Endothelial cell of umbilical vein (primary cell): Measurements from ENCODE around the gene CCL4. TPM values are rescaled to one million over a fixed set of nuclear protein-coding genes. Genes with fewer than 3 reads are reported as not detected.
"Not testable (repeated sequence)": the region's sequence is repeated elsewhere in the genome, so short reads cannot be mapped to it uniquely, and the experiment has no call there.

ENCODE experiments used
- BruUV-seq: library from RNA; stranded (reverse); fragments of 400-500 nt; replicated peaks from 2 replicates; lab custom pipeline; 2021; lab: Mats Ljungman, UMichigan
- CTCF ChIA-PET: fragments of 300-600, 350-600 bp; sonication (Branson Sonifier 250); formaldehyde crosslinking; loops from one replicate; lab custom pipeline; 2021; ENCODE audit warnings: antibody characterized with exemption, inconsistent platforms; lab: Charles Lee
- POLR2A ChIA-PET: fragments of 300-600, 350-600 bp; sonication (Branson Sonifier 250); formaldehyde crosslinking; loops from one replicate; lab custom pipeline; 2021; ENCODE audit warnings: antibody characterized with exemption, inconsistent platforms; lab: Charles Lee
- DNase-seq: peaks from one replicate; pipeline ENCODE4 v3.0.0-alpha.2; 2011; ENCODE audit warnings: low read depth, low spot score
- FAIRE-seq: peaks from 2 replicates; lab custom pipeline; 2011; peaks lifted over from hg19 to GRCh38; lab: Jason Lieb, UNC
- H2AFZ ChIP-seq: 2 replicates; pipeline ENCODE4 v1.6.0; 2012; ENCODE audit warnings: low read depth, low read length, control low read depth, inconsistent platforms
- H3K27ac ChIP-seq: 2 replicates; pipeline ENCODE4 v1.5.1; 2011; ENCODE audit warnings: low read depth, mild to moderate bottlenecking, control low read depth, low read length, moderate library complexity; ENCODE audit not compliant: insufficient read depth
- H3K27me3 ChIP-seq, 2 experiments: 2 replicates each; pipeline versions ENCODE4 v1.6.0 to v1.6.1; 2011; ENCODE audit warnings: low read length in 2 of 2, mixed read lengths in 1 of 2; ENCODE audit not compliant: control insufficient read depth in 2 of 2, insufficient read depth in 2 of 2
- H3K36me3 ChIP-seq, 2 experiments: 2 replicates in 1 of 2; 3 replicates in 1 of 2; pipeline ENCODE4 v1.5.1; 2011; ENCODE audit warnings: low read length in 2 of 2, mild to moderate bottlenecking in 1 of 2, moderate library complexity in 1 of 2; ENCODE audit not compliant: control insufficient read depth in 2 of 2, insufficient read depth in 2 of 2; ENCODE audit errors: extremely low read depth in 1 of 2
- H3K4me1 ChIP-seq: 3 replicates; pipeline ENCODE4 v1.5.1; 2011; ENCODE audit warnings: mild to moderate bottlenecking, low read length; ENCODE audit not compliant: control insufficient read depth, insufficient read depth; ENCODE audit errors: extremely low read depth
- H3K4me2 ChIP-seq: 2 replicates; pipeline ENCODE4 v1.6.1; 2011; ENCODE audit warnings: low read length, control low read depth, mixed read lengths; ENCODE audit not compliant: insufficient read depth
- H3K4me3 ChIP-seq, 3 experiments: fragments of 200-600 bp in 1 of 3; sonication (generic), shearing (Covaris generic) in 1 of 3; replicated peaks in 1 of 3; 2 replicates each; pipeline ENCODE4 v1.5.1; 2011 to 2016; ENCODE audit warnings: control low read depth in 3 of 3, low read length in 3 of 3, mild to moderate bottlenecking in 2 of 3, inconsistent platforms in 1 of 3, low read depth in 1 of 3, moderate library complexity in 1 of 3; ENCODE audit not compliant: insufficient read depth in 1 of 3
- H3K79me2 ChIP-seq: 2 replicates; pipeline ENCODE4 v1.6.0; 2012; ENCODE audit warnings: low read length, inconsistent platforms; ENCODE audit not compliant: control insufficient read depth, insufficient read depth
- H3K9ac ChIP-seq: replicated peaks from 2 replicates; pipeline ENCODE3; 2011; ENCODE audit warnings: low read length, control low read depth; ENCODE audit not compliant: insufficient read depth; ENCODE audit errors: extremely low read depth
- H3K9me1 ChIP-seq: replicated peaks from 3 replicates; pipeline ENCODE4 v1.6.0; 2011; ENCODE audit warnings: mild to moderate bottlenecking, low read length; ENCODE audit not compliant: control insufficient read depth, insufficient read depth; ENCODE audit errors: extremely low read depth
- H3K9me3 ChIP-seq: replicated peaks from 2 replicates; pipeline ENCODE4 v1.5.1; 2012; ENCODE audit warnings: low read length, inconsistent platforms; ENCODE audit not compliant: control insufficient read depth, insufficient read depth
- H4K20me1 ChIP-seq: replicated peaks from 2 replicates; pipeline ENCODE3; 2011; ENCODE audit warnings: mild to moderate bottlenecking, low read length; ENCODE audit not compliant: control insufficient read depth, insufficient read depth; ENCODE audit errors: extremely low read depth
- CTCF ChIP-seq, 2 donors: IDR thresholded peaks; 1 replicate in 1 of 2; 2 replicates in 1 of 2; pipeline ENCODE4 v1.5.1; 2011; ENCODE audit warnings: low read length in 2 of 2, mild to moderate bottlenecking in 2 of 2, moderate library complexity in 2 of 2, control low read depth in 1 of 2, inconsistent platforms in 1 of 2, low read depth in 1 of 2; ENCODE audit not compliant: insufficient read depth in 1 of 2; ENCODE audit errors: extremely low read depth in 1 of 2
- EZH2 ChIP-seq: IDR thresholded peaks from 2 replicates; pipeline ENCODE4 v1.6.1; 2012; ENCODE audit warnings: borderline replicate concordance, low read depth, mild to moderate bottlenecking, moderate library complexity, low read length, inconsistent platforms; ENCODE audit not compliant: severe bottlenecking
- FOS ChIP-seq: IDR thresholded peaks from 2 replicates; pipeline ENCODE4 v1.6.1; 2011; ENCODE audit warnings: mild to moderate bottlenecking, low read length, moderate library complexity, borderline replicate concordance; ENCODE audit not compliant: insufficient read depth
- GATA2 ChIP-seq: IDR thresholded peaks from 2 replicates; pipeline ENCODE4 v1.7.0; 2011; ENCODE audit warnings: low read depth, mild to moderate bottlenecking, moderate library complexity, mixed read lengths, low read length; ENCODE audit not compliant: insufficient read length, insufficient read depth
- JUN ChIP-seq: IDR thresholded peaks from 2 replicates; pipeline ENCODE4 v1.6.1; 2011; ENCODE audit warnings: borderline replicate concordance, low read depth; ENCODE audit not compliant: insufficient read length, insufficient read depth
- MAX ChIP-seq: IDR thresholded peaks from 2 replicates; pipeline ENCODE4 v1.6.1; 2011; ENCODE audit not compliant: insufficient read depth, insufficient read length
- MYC ChIP-seq: IDR thresholded peaks from one replicate; pipeline ENCODE4 v1.6.1; 2011; ENCODE audit warnings: mild to moderate bottlenecking, low read depth, low read length
- POLR2A ChIP-seq: IDR thresholded peaks from 2 replicates; pipeline ENCODE4 v1.6.1; 2012; ENCODE audit warnings: low read depth, mild to moderate bottlenecking, control low read depth, low read length
- POLR2AphosphoS5 ChIP-seq: IDR thresholded peaks from 2 replicates; pipeline ENCODE4 v1.6.1; 2012; ENCODE audit warnings: low read depth, mild to moderate bottlenecking, control low read depth, low read length, moderate library complexity; ENCODE audit not compliant: insufficient read depth
- dilution Hi-C: fragments of 300-500 bp; cut with MboI; formaldehyde crosslinking; loops from one replicate; pipeline ENCODE4 v1.15.0; 2019; ENCODE audit warnings: low sequenced_read_pairs; ENCODE audit not compliant: extremely low pct_ligation_motif_present
- intact Hi-C: fragments of 100-400 bp; cut with micrococcal nuclease; formaldehyde crosslinking; loops from one replicate; pipeline ENCODE4 v1.10.0; 2022
- polyA plus RNA-seq, 4 experiments: library from polyadenylated mRNA; depleted of rRNA in 3 of 4; stranded (reverse) in 3 of 4; unstranded in 1 of 4; fragments of >200 nt; gene quantifications; 2 replicates each; pipeline versions ENCODE4 v1.2.1 to v1.2.3, GENCODE V29; 2011 to 2012; ENCODE audit warnings: missing spikeins in 1 of 4
- total RNA-seq: library from RNA; stranded (reverse); gene quantifications from 2 replicates; pipeline ENCODE4 v1.2.3, GENCODE V29; 2021

CCL4 gene
- total and polyA plus RNA-seq, 2 donors (not counting 3 experiments of a cell fraction or from before 2014, with no cell fraction given), result not detected

GRCh38 chr17:36120221-36120620, 16.6 kb downstream of the CCL4 start:
- no peaks in the 10 kb centered on the region for H3K36me3 ChIP-seq
- H3K4me1 ChIP-seq, result no peaks in the 10 kb centered on the region
- no peak overlapping the region for H3K4me3 ChIP-seq
- H3K9me1 ChIP-seq, result no peaks in the 10 kb centered on the region
- H3K27ac ChIP-seq, result no peak overlapping the region
- intact Hi-C loops, result no loop called here
- no peak overlapping the region for H2AFZ ChIP-seq
- no TSS peak for BruUV-seq
- dilution Hi-C loops, result no loop called here
- DNase-seq (no peak), FAIRE-seq (no peak)
- H3K9me3 ChIP-seq, result no peaks in the 10 kb centered on the region
- CTCF ChIA-PET, result no interaction called here
- no peak overlapping the region for H3K4me2 ChIP-seq
- no peaks in the 10 kb centered on the region for H4K20me1 ChIP-seq
- no peaks in the 10 kb centered on the region for H3K79me2 ChIP-seq
- no peak overlapping the region for H3K9ac ChIP-seq
- TF ChIP-seq POLR2A (no peak), MYC (no peak), FOS (no peak), GATA2 (no peak), POLR2AphosphoS5 (no peak), JUN (no peak), MAX (no peak), EZH2 (no peak), CTCF (IDR thresholded peaks at IDR 0.05; ENCODE audit: extremely low read depth in 1 of 2, insufficient read depth in 1 of 2, low read depth in 1 of 2, low read length in 2 of 2) (no peak)
- no peaks in the 10 kb centered on the region for H3K27me3 ChIP-seq
- POLR2A ChIA-PET, result no interaction called here

- H3K9me3 ChIP-seq, H3K9ac ChIP-seq, BruUV-seq, H3K27me3 ChIP-seq, FAIRE-seq, H3K4me2 ChIP-seq, H3K4me3 ChIP-seq, dilution Hi-C loops, intact Hi-C loops, H3K36me3 ChIP-seq, H3K4me1 ChIP-seq, POLR2A ChIA-PET, H2AFZ ChIP-seq, H3K9me1 ChIP-seq, CTCF ChIA-PET, H3K27ac ChIP-seq, DNase-seq, H3K79me2 ChIP-seq, H4K20me1 ChIP-seq: not testable (repeated sequence)
These were observed 17.5 kb downstream of the CCL4 start for GRCh38 chr17:36121099-36121498.
